GM10248 (cell line): ENCODE data around the gene CTTN.

Source experiments
- CTCF ChIA-PET: fragments of 300-600 bp; sonication (Branson Sonifier 250); formaldehyde crosslinking; extraction: SDS; loops from one replicate; lab custom pipeline; 2021; ENCODE audit warnings: antibody characterized with exemption; lab: Yijun Ruan, JAX
- POLR2A ChIA-PET: fragments of 350-650 bp; sonication (Branson Sonifier 250); formaldehyde crosslinking; extraction: SDS; loops from one replicate; lab custom pipeline; 2020; ENCODE audit warnings: antibody characterized with exemption; lab: Yijun Ruan, JAX
- DNase-seq: peaks from one replicate; pipeline ENCODE4 v3.0.0; 2012; ENCODE audit errors: extremely low spot score
- TF ChIP-seq, protein P1 (sequence below): IDR thresholded peaks from 2 replicates; pipeline ENCODE4 v1.5.1; 2012; ENCODE audit warnings: mild to moderate bottlenecking, low read depth; ENCODE audit errors: extremely low read depth, missing control alignments, control extremely low read depth

CTTN gene

DNA sequence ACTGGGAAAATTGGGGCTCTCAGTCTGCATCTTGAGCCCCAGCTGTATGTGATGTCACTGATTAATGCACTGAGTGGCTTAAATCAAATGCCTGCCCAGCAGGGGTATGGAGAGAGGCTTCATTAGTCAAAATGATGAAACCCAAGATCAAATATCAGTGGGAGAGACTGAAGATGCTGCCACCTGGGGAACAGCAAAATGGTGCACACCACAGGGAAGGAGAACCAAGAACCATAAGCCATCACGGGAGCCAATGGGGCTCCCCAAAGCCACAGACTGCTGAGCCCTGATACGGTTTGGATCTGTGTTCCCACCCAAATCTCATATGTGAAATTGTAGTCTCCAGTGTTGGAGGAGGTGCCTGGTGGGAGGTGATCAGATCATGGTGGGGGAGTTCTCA, 85.6 kb downstream of the CTTN start:
- ChIA-PET POLR2A (no interaction called here), CTCF (no interaction called here)
- TF ChIP-seq, protein P1, sequence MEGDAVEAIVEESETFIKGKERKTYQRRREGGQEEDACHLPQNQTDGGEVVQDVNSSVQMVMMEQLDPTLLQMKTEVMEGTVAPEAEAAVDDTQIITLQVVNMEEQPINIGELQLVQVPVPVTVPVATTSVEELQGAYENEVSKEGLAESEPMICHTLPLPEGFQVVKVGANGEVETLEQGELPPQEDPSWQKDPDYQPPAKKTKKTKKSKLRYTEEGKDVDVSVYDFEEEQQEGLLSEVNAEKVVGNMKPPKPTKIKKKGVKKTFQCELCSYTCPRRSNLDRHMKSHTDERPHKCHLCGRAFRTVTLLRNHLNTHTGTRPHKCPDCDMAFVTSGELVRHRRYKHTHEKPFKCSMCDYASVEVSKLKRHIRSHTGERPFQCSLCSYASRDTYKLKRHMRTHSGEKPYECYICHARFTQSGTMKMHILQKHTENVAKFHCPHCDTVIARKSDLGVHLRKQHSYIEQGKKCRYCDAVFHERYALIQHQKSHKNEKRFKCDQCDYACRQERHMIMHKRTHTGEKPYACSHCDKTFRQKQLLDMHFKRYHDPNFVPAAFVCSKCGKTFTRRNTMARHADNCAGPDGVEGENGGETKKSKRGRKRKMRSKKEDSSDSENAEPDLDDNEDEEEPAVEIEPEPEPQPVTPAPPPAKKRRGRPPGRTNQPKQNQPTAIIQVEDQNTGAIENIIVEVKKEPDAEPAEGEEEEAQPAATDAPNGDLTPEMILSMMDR, result no peak
- DNase-seq, result no peak

DNA sequence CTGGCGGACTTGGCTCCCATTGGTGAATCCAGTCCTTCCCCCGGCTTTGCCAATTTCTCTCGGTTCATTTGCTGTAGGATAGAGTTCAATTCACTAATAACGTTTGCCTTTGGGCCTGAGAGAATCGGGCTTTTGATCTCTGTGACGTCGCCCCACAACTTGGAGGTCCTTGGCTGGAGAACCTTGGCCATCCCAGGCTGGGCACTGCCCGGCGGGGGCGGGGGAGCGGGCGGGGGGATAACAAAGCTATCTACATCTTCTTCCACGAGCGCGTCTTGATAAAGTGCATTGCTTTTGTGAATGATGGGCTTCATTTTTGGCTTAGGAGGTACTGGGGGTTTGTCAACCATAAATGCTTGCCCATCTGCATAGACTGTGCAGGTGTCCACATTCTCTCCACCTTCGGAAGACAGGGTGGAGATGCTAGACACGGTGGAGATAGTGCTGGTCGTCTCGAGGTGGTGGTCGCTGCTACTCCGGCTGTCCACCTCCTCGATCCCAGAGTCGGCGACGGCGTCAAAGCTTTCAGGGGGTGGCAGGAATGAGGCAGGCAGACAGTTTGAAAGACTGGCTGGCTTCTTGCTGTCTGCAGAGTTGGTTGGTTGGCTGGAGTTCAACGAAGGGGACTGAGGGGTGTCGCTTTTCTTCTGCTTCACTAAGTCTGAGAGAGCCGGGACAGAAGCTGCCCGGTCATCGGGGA, 87.1 kb downstream of the CTTN start:
- TF ChIP-seq, protein P1, result no peak
- ChIA-PET POLR2A (no interaction called here), CTCF (no interaction called here)
- no peak for DNase-seq

DNA sequence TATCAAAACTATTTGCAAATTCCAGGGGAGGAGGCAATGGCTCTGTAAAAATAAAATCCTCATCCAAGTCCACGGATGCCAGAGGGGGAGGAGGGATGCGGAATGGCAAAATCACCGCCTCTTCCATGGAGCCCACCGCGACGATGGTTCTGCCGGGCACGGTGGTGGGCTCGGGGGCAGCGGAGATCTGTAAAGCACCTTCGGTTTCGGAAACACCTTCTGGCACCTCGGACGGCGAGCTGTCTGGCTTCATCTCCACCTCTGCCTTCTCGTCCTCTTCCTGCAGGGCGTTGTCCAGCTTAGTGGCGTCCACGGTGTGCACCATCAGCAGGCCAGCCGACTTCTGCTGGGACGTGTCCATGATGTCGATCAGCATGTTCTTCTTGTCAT, 87.7 kb downstream of the CTTN start:
- DNase-seq, result no peak

More for the DNA sequence above, 87.7 kb downstream of the CTTN start:
- POLR2A ChIA-PET, result no interaction called here
- TF ChIP-seq, protein P1, result no peak
- CTCF ChIA-PET, result no interaction called here
